ENCODE measurements around the gene UBE2D2.
A peak's percentile ranks its signal among the peaks of the same experiment; 100 is the strongest.

The UBE2D2 gene

DNA sequence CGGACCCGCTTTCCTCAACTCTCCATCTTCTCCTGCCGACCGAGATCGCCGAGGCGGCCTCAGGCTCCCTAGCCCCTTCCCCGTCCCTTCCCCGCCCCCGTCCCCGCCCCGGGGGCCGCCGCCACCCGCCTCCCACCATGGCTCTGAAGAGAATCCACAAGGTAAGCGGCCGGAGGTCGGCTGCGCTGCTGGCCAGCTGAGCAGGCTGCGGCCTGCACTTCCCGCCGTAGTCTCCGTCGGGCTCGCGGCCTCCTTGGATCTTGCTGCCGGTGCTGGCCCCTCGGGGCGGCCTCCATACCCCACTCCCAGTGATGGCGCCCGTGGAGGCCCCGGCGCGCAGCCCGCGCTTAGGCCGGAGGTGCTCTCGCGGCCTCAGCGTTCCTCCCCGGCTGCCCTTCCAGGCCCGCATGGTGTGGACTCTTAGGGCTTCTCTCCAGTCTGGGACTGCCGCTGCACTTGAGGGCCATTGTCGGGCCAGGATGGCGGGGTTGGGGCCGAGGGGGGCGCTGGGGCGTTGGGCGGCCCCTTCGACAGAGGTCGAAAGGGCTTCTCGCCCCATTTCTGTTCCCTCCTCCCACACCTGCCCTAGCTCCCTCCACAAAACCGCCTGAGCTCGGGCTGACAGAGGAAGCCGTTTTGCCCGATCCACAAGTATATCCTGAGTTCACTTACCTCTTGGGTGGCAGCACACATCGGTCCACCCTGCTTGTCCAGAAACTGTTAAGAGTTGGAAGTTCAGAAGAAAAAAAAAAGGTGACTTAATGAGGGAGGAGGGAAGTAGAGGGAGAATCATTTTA lies 714 bp downstream of the UBE2D2 start:
- peaks cover 13% of the 10 kb centered on the region; the same call in 1 of the 2 replicates for H3K36me3 ChIP-seq (ENCODE audit: insufficient read depth, low read length)
- peak overlapping the region; percentile 85 for H3K4me2 ChIP-seq (ENCODE audit: low read length)
- peak overlapping the region; percentile 83 for H3K4me3 ChIP-seq (ENCODE audit: low read depth, low read length, poor library complexity, severe bottlenecking)
- peak overlapping the region; percentile 61 for H3K27ac ChIP-seq (ENCODE audit: low read depth, low read length, poor library complexity, severe bottlenecking)
- no peaks in the 10 kb centered on the region for H3K9me2 ChIP-seq (ENCODE audit: low read depth, low read length)
- H3K9ac ChIP-seq (ENCODE audit: low read length): peak overlapping the region; percentile 83
- TF ChIP-seq EZH2 (IDR thresholded peaks at IDR 0.05; ENCODE audit: borderline replicate concordance, low read length): no peak
- TF ChIP-seq, protein P1, sequence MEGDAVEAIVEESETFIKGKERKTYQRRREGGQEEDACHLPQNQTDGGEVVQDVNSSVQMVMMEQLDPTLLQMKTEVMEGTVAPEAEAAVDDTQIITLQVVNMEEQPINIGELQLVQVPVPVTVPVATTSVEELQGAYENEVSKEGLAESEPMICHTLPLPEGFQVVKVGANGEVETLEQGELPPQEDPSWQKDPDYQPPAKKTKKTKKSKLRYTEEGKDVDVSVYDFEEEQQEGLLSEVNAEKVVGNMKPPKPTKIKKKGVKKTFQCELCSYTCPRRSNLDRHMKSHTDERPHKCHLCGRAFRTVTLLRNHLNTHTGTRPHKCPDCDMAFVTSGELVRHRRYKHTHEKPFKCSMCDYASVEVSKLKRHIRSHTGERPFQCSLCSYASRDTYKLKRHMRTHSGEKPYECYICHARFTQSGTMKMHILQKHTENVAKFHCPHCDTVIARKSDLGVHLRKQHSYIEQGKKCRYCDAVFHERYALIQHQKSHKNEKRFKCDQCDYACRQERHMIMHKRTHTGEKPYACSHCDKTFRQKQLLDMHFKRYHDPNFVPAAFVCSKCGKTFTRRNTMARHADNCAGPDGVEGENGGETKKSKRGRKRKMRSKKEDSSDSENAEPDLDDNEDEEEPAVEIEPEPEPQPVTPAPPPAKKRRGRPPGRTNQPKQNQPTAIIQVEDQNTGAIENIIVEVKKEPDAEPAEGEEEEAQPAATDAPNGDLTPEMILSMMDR (IDR thresholded peaks at IDR 0.05; ENCODE audit: low read length): no peak
- H3F3A ChIP-seq (ENCODE audit: insufficient read depth, low read length): peaks cover 7% of the 10 kb centered on the region; the same call in 1 of the 2 replicates
- no peak overlapping the region for H2AFZ ChIP-seq (ENCODE audit: low read length)
- H3K4me1 ChIP-seq (ENCODE audit: insufficient read depth, low read length, severe bottlenecking): peaks cover 50% of the 10 kb centered on the region
- H3K9me3 ChIP-seq (ENCODE audit: low read length): no peaks in the 10 kb centered on the region
- no peaks in the 10 kb centered on the region for H3K27me3 ChIP-seq (ENCODE audit: insufficient read depth, low read length)
- peaks cover 32% of the 10 kb centered on the region for H3K79me2 ChIP-seq (ENCODE audit: insufficient read depth, low read length)
- H4K20me1 ChIP-seq (ENCODE audit: insufficient read depth, low read length): no peaks in the 10 kb centered on the region

DNA sequence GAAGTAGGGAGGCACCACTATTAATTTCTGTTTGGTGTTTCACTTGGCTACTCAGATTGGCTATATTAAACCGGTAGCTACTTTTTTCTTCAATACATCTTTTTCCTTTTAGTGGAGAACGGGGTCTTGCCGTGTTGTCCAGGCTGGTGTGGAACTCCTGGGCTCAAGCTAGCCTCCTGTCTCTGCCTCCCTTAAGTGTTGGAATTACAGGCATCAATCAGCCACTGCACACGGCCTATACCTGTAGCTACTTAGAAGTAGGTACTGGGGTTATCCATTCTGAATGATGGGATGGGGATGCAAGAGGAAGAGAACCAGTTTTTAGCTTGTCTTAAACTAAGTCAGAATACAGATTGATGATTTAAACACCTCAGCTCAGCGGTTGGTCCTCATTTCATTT lies 1.7 kb downstream of the UBE2D2 start:
- Histone ChIP-seq H3K4me3 (ENCODE audit: low read depth, low read length, poor library complexity, severe bottlenecking) (peak overlapping the region; percentile 83), H4K20me1 (ENCODE audit: insufficient read depth, low read length) (no peaks in the 10 kb centered on the region), H3K79me2 (ENCODE audit: insufficient read depth, low read length) (peaks cover 39% of the 10 kb centered on the region), H3K36me3 (ENCODE audit: insufficient read depth, low read length) (peaks cover 20% of the 10 kb centered on the region; the same call in 1 of the 2 replicates), H3K4me2 (ENCODE audit: low read length) (peak overlapping the region; percentile 85), H3K9me3 (ENCODE audit: low read length) (no peaks in the 10 kb centered on the region), H3F3A (ENCODE audit: insufficient read depth, low read length) (peaks cover 7% of the 10 kb centered on the region; the same call in 1 of the 2 replicates), H3K9me2 (ENCODE audit: low read depth, low read length) (no peaks in the 10 kb centered on the region), H3K9ac (ENCODE audit: low read length) (peak overlapping the region; percentile 83), H3K4me1 (ENCODE audit: insufficient read depth, low read length, severe bottlenecking) (peaks cover 50% of the 10 kb centered on the region), H2AFZ (ENCODE audit: low read length) (no peak overlapping the region), H3K27me3 (ENCODE audit: insufficient read depth, low read length) (no peaks in the 10 kb centered on the region), H3K27ac (ENCODE audit: low read depth, low read length, poor library complexity, severe bottlenecking) (no peak overlapping the region)
- TF ChIP-seq EZH2 (IDR thresholded peaks at IDR 0.05; ENCODE audit: borderline replicate concordance, low read length): no peak
- TF ChIP-seq, protein P1 (IDR thresholded peaks at IDR 0.05; ENCODE audit: low read length): no peak

DNA sequence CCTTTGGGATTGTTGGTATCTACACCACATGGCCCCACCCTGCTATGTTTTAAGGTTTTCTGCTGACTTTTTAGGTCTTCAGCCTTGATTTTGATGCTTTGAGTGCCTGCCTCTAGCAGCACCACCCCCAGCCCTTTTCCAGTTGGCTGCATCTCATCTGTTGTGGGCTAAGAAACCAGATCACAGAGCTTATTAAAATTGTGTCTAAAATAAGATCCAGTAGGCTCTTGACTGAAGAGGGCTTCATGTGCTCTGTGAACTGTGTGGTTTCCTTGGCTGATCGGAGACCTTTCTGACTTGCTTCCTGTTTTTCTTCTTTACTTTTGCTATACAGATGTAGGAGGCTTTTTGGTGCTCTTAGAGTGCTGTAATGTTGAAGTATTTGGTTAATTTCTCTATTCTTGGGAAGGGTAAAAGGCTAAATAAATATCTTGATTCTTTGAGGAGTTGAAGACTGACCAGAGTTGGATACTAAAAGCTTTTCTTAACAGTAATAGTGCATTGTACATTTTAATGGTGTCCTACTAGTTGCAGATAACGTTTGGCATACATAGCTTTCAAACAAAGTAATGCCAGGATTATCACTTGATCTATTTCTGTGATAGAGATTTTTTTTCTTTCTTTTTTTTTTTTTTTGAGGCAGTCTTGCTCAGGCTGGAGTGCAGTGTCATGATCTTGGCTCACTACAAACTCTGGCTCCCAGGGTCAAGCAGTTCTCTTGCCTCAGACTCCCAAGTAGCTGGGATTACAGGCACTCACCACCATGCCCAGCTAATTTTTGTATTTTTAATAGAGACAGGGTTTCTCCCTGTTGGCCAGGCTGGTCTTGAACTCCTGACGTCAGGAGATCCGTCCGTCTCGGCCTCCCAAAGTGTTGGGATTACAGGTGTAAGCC lies 4.5 kb downstream of the UBE2D2 start:
- Histone ChIP-seq H3K9me3 (ENCODE audit: low read length) (no peaks in the 10 kb centered on the region), H2AFZ (ENCODE audit: low read length) (no peak overlapping the region), H3K27ac (ENCODE audit: low read depth, low read length, poor library complexity, severe bottlenecking) (peak overlapping the region; percentile 76), H4K20me1 (ENCODE audit: insufficient read depth, low read length) (no peaks in the 10 kb centered on the region), H3K4me3 (ENCODE audit: low read depth, low read length, poor library complexity, severe bottlenecking) (peak overlapping the region; percentile 19), H3K79me2 (ENCODE audit: insufficient read depth, low read length) (peaks cover 60% of the 10 kb centered on the region), H3K4me2 (ENCODE audit: low read length) (peak overlapping the region; percentile 49), H3K9me2 (ENCODE audit: low read depth, low read length) (no peaks in the 10 kb centered on the region), H3K27me3 (ENCODE audit: insufficient read depth, low read length) (no peaks in the 10 kb centered on the region), H3K36me3 (ENCODE audit: insufficient read depth, low read length) (peaks cover 29% of the 10 kb centered on the region; the same call in 1 of the 2 replicates), H3K9ac (ENCODE audit: low read length) (no peak overlapping the region), H3K4me1 (ENCODE audit: insufficient read depth, low read length, severe bottlenecking) (peaks cover 54% of the 10 kb centered on the region), H3F3A (ENCODE audit: insufficient read depth, low read length) (peaks cover 7% of the 10 kb centered on the region; the same call in 1 of the 2 replicates)
- TF ChIP-seq, protein P1 (IDR thresholded peaks at IDR 0.05; ENCODE audit: low read length): no peak
- no peak for TF ChIP-seq EZH2 (IDR thresholded peaks at IDR 0.05; ENCODE audit: borderline replicate concordance, low read length)
